ENCODE results near the gene CPT1A. TPM values are rescaled to one million over a fixed set of nuclear protein-coding genes. Genes with fewer than 3 reads are reported as not detected.
A peak's percentile ranks its signal among the peaks of the same experiment; 100 is the strongest.
"Not testable (repeated sequence)": the region's sequence is repeated elsewhere in the genome, so short reads cannot be mapped to it uniquely, and the experiment has no call there.

CPT1A gene
- total RNA-seq, 1 donor from 2014 or later: 37.6 TPM

DNA sequence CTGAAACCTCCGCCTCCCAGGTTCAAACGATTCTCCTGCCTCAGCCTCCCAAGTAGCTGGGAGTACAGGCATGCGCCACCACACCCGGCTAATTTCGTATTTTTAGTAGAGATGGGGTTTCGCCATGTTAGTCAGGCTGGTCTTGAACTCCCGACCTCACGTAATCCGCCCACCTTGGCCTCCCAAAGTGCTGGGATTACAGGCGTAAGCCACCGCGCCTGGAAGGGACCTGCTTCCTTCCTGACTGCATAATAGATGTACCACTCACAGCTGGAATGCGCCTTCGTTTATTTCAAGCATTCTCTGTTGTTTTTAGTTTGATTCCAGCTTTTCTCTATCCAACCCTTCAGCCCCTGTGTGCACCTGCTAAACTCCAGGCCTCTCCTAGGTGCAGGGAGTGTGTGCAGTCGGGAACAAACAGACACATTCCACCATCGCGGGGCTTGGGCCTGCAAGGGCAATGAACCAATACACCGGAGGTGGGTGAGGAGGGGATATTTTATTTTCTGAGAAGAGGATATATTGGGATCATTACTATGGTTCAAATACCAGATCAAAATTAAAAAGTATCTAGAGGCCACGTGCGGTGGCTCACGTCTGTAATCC lies 14.8 kb upstream of the CPT1A start:
- DNase-seq (ENCODE audit: low spot score); intact Hi-C loops (cut with DNase I): not testable (repeated sequence)

DNA sequence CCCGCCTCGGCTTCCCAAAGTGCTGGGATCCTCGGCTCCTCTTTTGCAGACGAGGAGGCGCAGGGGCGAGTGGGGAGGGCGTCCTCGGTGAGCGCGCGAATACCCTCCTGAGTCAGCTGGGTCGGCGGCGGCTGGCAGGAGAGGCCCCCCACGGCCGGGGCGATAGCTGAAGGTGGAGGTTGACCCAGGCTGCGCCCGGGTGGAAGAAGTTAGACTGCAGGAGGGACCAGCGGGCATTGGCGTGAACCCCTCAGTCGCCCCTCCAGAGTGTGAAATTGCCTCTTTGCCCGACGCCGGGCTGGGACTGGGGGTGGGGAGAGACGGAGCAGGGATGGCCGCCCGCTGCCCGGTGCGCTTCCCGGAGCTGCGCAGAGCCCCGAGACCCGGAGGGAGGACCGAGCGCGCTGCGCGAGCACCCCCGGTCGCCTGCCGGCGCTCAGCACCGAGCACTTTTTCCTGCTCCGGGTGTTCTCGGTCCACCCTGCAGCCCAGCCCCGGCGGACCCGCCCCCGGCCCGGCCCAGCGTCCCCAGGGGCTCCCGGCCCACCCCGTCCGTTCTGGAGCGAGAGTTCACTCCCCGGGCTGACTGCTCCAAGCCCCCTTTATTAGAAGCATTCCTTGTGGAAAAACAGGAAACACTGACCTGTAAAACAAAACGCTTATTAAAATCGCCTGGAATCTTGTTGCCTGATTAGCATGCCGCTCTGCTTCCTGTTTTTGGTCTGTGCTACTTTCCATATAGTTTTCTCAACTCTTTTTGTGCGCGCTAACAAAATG lies 13.7 kb upstream of the CPT1A start:
- intact Hi-C loops (cut with DNase I): no loop called here
- DNase-seq (ENCODE audit: low spot score): peak; percentile 84

DNA sequence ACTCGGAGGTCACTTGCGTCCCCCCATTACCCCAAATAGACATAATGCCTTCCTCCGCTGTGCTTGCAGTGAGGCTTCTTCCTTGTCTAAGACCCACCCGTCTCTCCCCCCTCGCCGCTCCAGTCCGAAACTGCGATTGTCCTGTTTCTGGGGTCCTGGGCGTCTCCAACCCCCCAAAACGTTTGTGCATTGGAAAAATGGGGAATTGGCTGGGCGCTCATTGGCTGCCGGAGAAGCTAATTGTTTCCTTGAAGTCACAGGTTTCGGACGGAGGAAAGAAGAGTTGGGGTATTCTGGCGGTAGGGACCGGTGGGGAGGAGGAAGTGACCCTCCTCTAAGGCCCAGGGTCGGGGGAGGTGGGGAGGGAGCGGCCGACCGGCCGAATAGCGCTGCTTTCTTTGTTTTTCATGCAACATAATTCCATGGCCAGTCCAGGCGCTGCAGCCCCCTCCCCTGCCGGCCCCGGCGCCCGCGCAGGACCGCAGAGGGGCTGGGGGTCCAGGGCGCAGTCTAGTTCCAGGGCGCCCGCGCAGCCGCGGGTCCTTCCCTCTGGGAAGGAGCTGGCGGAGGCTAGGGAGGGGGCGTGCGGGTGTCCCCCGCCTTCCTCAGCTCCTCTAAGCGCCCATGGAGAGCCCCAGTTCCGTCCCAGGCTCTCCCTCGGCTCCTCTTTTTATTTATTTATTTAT lies 12.7 kb upstream of the CPT1A start:
- no peak for DNase-seq (ENCODE audit: low spot score)

DNA sequence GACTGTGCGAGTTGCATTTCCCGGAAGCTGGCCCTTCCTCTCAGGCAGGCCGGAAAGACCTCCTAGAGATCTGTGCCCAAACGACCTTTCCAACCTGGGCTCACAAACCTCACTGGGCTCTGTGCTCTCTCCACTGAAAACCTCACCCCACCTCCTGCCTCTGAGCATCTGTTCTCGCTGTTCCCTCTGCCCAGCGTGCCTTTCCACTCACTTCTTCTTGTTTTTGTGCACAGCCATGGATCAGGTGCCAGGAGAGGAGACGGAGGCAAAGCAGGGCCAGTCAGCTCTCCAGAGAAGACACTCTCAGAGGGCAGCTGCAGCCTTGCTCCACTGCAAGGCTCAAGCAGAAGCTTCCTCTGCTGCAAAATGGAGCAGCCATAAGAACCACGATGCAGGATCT lies 10.9 kb upstream of the CPT1A start:
- intact Hi-C loops (cut with DNase I): no loop called here
- no peak for DNase-seq (ENCODE audit: low spot score)

More for the DNA sequence above, 12.7 kb upstream of the CPT1A start:
- intact Hi-C loops (cut with DNase I): no loop called here

DNA sequence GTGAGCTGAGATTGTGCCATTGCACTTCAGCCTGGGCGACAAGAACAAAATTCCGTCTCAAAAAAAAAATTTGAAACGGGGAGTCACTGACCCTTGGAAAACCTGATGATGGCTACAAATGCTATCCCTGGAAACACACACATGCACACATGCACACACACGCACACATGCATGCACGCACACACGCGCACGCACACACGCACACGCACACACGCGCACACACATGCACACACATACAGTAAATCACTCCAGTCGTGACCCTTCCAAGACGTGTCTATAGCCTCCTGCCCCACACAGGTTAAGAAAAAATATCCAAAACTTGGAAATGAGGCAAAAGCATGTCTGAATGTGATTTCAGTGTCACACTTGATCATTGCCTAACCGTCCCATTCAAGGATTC lies 6.7 kb upstream of the CPT1A start:
- intact Hi-C loops (cut with DNase I): no loop called here

DNA sequence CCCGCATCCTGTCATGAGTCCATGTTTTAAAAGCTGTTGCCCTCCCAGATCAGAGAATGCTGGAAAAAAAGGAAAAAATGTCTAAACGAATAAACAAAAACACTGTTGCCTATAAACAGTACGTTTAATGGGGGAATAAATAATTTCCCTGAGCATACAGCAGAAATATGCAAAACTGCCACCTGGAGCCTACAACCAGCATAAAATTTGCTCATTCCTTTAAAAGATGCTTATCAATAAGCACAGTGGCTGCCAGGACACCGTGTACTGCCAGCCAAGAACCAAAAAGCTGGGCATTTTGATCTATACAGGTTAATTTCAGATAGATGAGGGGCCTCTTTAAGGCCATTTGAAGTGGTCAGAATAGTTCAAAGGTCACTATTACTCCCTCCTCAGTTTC lies 5.7 kb upstream of the CPT1A start:
- no peak for DNase-seq (ENCODE audit: low spot score)
- intact Hi-C loops (cut with DNase I): no loop called here

More for the DNA sequence above, 6.7 kb upstream of the CPT1A start:
- DNase-seq (ENCODE audit: low spot score): no peak

DNA sequence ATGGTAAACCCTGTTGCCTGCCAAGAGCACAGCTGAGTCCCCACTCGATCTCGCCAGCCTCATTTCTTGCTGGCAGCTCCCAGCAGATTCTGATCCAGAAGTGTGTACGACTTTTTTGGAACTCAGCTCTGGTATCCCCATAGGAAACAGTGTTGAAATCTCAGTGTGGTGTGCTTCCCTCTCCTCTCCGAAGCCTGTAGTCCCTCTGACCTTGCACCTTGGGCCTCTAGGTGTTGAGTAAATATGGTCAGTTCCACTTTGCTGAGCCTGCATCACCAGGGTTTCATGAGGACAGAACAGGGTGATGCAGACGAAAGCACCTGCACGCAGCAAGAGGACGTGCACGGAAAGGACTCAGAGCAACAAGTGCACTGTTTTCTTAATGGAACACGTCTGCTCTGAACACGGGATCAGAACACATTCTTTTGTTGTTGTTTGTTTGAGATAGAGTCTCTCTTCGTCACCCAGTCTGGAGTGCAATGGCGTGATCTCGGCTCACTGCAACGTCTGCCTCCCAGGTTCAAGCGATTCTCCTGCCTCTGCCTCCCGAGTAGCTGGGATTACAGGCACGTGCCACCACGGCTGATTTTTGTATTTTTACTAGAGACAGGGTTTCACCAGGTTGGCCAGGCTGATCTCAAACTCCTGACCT lies 3.8 kb upstream of the CPT1A start:
- DNase-seq (ENCODE audit: low spot score): no peak
- intact Hi-C loops (cut with DNase I): no loop called here

DNA sequence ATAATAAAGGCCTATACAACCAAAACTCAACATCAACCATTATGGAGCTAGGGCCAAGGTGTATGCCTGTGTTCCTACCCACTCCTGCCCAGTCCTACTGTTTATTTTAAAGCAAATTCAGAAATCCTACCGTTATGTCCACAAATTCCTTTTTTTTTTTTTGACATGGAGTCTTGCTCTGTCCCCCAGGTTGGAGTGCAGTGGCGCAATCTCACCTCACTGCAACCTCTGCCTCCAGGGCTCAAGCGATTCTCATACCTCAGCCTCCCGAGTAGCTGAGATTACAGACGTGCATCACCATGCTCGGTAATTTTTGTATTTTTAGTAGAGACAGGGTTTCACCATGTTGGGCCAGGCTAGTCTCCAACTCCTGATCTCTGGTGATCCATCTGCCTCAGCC lies 3.1 kb upstream of the CPT1A start:
- no peak for DNase-seq (ENCODE audit: low spot score)
- intact Hi-C loops (cut with DNase I): loop anchor here (5.0 kb wide), 1 partner anchor 58 kb away; the partner anchor contains the start of genes IGHMBP2 and MRPL21

DNA sequence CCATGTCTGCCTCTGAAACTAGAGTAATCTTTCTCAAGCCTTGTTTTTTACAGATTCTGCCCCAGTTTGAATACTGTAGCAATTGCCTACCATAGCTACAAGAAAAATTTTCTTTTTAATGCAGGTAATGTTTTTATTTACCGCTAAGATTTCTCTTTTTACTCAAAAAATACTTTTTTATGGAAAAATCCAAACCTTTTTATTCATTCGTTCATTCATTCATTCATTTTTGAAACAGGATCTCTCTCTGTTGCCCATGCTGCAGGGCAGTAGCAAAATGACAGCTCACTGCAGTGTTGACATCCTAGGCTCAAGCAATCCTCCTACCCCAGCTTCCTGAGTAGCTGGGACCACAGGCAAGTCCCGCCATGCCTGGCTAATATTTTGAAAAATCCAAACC lies 2.7 kb upstream of the CPT1A start:
- intact Hi-C loops (cut with DNase I): loop anchor here (5.0 kb wide), 1 partner anchor 58 kb away; the partner anchor contains the start of genes IGHMBP2 and MRPL21
- DNase-seq (ENCODE audit: low spot score): no peak

DNA sequence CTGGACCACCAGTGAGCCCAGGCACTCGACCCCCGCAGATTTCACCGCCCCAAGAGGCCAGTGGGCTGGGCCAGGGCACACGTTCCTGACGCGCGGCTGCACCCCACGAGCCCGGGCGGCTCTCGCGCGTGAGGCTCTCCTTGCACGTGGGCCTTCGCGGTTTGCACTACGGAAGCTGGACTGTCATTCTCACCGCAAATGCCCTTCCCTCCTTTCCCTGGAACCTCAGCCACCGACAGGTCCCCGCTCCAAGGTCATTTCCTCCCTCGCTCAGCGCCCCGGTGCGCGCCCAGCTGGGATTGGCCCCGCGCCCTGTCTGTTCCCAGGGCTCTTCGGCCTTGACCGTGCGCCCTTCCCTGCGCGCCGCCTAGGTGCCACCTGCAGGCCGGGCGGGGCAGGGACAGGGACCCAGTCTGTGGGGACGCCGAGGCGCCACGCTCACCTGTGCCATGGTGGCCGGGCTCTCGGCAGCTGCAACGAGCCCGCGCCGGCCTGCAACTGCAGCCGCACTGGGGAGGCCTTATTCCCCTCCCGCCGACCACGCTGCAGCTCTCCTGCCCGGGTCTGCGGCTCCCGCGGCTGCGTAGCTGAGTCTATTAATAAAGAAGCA lies 2.1 kb upstream of the CPT1A start:
- intact Hi-C loops (cut with DNase I): loop anchor here (5.0 kb wide), 1 partner anchor 58 kb away; the partner anchor contains the start of genes IGHMBP2 and MRPL21
- peak; percentile 93 for DNase-seq (ENCODE audit: low spot score)

DNA sequence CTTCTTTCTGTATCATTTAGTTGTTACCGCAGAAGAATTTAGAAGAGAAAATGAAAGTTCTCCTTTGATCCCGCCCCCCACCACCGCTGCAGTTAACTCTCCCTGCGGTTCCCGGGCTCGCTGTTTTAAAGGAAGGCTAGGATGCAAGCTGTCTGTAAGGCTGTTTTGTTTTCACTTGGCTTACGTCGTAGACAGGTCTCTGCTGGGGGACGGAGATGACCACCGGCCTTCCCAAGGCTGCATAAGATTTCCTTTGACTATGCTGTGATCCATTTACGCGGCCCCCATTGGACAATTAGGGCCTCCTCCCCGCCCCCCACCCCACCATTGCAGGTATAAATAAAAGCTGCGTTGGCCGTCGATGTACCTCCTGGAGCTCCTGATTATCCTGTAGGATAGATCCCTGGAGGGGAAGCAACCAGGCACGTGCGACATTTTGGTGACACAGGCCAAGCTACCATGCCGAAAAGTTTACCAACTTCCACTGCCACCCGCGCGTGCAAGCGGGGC lies 1.4 kb upstream of the CPT1A start:
- intact Hi-C loops (cut with DNase I): loop anchor here (5.0 kb wide), 1 partner anchor 59 kb away; the partner anchor contains the start of genes IGHMBP2 and MRPL21
- DNase-seq (ENCODE audit: low spot score): no peak

DNA sequence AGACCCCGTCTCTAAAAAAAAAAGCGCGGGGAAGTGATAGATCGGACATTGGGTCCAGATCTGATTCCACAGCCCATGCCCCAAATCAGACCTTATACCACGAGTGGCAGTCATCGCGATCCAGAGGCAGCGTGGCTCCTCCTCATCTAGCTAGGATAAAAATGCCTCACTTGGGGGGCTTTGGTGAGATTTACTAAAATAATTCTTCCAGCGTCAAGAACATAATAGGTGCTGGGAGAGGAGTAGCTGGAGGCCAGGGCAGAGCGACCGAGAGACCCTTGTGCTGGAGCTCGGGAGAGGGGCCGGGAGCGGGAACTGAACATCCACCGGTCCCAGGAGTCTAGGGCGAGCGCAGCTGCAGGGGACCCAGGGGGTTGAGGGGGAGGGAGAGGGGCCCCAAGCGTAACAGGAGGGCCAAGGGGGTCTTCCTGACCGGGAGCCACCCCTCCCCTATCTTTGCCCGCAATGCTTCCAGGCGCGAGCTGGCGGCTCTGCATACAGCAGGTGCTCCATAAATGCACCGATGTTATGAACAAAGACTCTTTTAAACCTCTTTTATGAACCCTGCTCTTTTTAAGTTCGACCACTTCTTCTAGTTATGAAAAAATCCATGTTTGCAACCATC lies 823 bp upstream of the CPT1A start:
- DNase-seq (ENCODE audit: low spot score): no peak
- intact Hi-C loops (cut with DNase I): loop anchor here (5.0 kb wide), 1 partner anchor 60 kb away; the partner anchor contains the start of genes IGHMBP2 and MRPL21

DNA sequence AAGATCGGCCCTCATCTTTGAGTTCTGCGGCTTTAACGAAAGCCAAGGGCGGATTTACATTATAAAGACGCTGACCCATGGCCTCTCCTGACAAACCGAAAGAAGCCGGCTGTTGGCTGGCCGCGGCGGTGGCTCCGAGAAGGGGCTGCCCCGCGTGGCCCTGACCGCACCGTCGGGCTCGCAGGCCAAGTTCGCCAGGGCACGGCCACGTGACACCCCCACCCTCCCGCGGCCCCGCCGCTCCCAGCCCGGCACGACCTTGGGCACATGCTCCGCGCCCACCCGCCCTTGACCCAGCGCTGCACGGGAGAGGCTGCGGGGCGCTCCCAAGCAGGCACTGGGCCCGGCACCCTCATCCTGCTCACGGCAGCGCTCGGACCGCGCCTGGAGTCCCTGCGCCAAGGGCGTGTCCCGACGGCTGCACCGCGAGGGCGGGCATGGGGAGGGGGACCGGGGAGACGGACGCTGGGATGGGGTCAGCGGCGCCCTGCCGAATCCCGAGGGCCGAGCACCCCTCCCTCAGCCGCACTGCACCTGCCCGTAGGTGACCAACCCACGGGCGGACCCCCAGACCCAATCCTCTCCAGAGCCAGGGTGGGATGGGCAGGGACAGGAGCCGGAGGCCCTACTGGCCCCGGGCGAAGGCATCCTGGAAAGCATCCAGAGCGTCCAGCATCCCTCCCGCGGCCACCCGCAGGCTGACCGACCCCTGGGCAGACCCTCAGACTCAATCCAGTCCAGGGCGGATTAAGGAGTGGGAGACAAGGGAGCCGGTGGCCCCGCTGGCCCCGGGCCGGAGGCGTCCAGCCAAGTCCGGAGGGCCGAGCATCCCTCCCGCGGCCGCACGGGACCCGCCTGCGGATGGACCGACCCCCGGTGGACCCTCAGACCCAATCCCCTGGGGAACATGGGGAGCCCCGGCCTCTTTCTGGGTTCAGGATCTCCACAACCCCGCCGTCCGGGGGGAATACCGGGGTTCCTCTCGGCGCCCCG lies 759 bp downstream of the CPT1A start:
- DNase-seq (ENCODE audit: low spot score): peak; percentile 83
- intact Hi-C loops (cut with DNase I): loop anchor here (5.0 kb wide), 1 partner anchor 61 kb away; the partner anchor contains the start of genes IGHMBP2 and MRPL21

DNA sequence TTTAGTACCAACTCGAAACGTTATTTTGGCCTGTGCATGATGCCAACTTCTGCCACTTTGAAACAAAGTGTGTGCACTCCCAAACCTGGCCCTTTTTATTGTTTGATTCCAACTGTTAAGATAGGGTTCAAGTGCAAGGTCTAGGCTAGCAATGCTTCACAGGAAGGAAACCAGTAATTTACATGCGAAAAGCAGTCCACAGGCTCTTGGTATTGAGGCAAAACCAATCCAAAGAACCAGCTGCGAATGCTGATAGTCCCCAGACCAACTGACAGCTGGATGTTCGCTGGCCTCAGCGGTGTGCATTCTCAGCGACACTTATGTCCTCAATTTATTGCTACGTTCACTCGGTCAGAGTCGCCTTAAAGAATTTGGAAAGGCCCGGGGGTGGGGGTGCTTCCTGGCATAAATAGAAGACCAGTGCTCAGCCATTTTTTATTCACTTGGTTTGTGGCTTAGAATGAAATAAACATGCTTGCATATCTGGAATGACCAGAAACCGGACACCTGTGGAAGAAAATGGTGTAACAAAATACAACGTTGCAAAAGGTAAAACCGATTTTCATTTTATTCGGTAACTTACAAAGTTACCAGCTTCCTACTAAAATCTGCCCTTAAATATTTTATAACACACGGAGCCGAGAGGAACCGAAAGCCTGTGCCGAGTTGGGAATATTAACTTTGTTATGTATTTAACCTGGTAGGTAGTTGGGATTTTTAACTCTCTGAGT lies 1.6 kb downstream of the CPT1A start:
- no peak for DNase-seq (ENCODE audit: low spot score)
- intact Hi-C loops (cut with DNase I): loop anchor here (5.0 kb wide), 1 partner anchor 62 kb away; the partner anchor contains the start of genes IGHMBP2 and MRPL21

DNA sequence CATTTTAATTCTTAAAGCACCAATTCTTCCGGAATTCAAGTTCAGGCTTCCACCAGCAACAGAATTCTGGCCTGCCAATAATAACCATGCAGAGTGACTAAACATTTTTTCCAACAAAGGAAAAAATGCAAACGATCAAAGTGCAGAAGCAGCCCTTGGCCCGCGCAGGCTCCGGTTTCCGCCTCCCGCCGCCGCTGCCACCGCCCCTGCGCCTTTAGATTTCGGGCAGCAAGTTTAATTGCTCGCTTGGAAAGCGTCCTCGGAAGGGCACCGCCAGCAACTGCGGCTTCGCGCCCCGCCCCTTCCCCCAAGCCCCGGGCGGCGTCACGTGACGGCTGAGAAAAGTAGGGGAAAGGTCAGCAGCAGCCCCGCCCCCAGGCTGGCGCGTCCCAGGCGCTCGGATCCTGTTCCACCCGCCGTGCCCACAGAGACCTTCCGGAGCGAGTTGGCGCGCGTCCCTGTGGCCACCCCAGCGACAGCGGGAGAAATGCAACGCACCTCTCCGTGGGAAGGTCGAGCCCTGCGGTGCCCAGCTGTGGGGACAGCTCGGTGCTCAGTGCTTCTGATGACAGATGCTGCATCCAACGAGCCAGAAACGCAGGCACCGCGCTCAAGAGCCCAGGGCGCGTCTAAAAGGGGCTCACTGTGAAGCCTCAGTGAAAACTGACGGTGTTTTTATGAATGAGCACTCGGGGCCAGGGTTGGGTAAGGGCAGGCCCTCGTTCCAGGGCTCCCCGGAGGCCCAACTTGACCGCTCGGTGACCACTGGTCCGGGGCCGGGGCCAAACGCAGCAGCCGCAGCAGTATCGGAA lies 2.5 kb downstream of the CPT1A start:
- peak; percentile 99 for DNase-seq (ENCODE audit: low spot score)
- intact Hi-C loops (cut with DNase I): no loop called here

DNA sequence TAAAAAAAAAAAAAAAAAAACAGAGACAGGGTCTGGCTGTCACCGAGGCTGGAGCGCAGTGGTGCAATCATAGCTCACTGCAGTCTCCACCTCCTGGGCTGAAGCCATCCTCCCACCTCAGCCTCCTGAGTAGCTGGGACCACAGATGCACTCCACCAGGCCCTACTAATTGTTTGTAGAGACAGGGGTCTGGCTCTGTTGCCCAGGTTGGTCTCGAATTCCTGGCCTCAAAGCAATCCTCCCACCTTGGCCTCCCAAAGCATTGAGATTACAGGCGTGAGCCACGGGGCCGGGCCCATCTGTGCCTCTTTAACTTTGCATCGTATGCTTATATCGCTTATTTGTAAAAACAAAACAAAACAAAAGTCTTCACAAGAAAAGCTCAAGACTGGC lies 3.1 kb downstream of the CPT1A start:
- intact Hi-C loops (cut with DNase I): no loop called here
- DNase-seq (ENCODE audit: low spot score): no peak

Data from cardiac septum (tissue), 1 donor.